Measurements from ENCODE around the gene SIT1.

The SIT1 gene

DNA sequence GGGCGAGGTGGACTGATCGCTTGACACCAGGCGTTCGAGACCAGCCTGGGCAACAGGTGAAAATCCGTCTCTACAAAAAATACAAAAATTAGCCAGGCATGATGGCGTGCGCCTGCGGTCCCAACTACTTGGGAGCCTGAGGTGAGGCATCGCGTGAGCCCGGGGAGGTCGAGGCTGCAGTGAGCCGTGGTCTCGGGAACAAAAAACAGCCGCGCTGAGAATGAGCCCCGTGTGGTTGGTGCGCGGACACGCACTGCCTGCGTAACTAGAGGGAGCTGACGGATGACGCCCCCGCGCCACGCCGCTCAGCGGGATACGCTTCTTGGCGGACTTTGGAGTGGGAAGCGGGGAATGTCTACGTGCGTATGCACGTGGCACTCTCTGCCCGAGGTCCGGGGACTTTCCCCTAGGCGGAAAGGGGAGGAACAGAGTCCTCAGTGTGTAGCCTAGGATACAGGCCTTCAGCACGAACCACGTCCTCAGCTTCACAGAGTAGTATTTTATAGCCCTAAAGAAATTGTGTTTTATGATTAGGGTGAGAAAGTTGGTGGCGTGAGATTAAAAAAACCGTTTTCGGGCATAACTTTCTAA lies 6.9 kb upstream of the SIT1 start, which contains the start of gene RMRP (continued):
- peak; percentile 63 for TF ChIP-seq ZBTB11 (tag by site-specific recombination; conservative IDR thresholded peaks at IDR 0.05; ENCODE audit: low read depth)
- TF ChIP-seq ZNF792 (tag by site-specific recombination; IDR thresholded peaks at IDR 0.05): peak; percentile 83
- TF ChIP-seq ZNF311 (tag by site-specific recombination; IDR thresholded peaks at IDR 0.05; ENCODE audit: borderline replicate concordance): no peak
- no peak for TF ChIP-seq ZNF138 (tag by site-specific recombination; IDR thresholded peaks at IDR 0.05; ENCODE audit: borderline replicate concordance)
- TF ChIP-seq PRDM1 (tag by site-specific recombination; IDR thresholded peaks at IDR 0.05): peak; percentile 89
- TF ChIP-seq ZNF133 (tag by site-specific recombination; IDR thresholded peaks at IDR 0.05): no peak
- no peak for TF ChIP-seq ZNF132 (tag by site-specific recombination; IDR thresholded peaks at IDR 0.05; ENCODE audit: borderline replicate concordance)
- no peak for TF ChIP-seq ZNF670 (tag by site-specific recombination; IDR thresholded peaks at IDR 0.05; ENCODE audit: low read depth)
- 0 out of 2 replicates have a peak, but pooled peaks have one; percentile 58 for TF ChIP-seq REPIN1 (tag by site-specific recombination; IDR thresholded peaks at IDR 0.05; ENCODE audit: low read depth)
- no peak; the same call in 1 of the 2 replicates for TF ChIP-seq GFI1B (tag by site-specific recombination; IDR thresholded peaks at IDR 0.05)
- no peak for TF ChIP-seq ZNF654 (tag by site-specific recombination; IDR thresholded peaks at IDR 0.05; ENCODE audit: low read depth)
- TF ChIP-seq, protein P1, sequence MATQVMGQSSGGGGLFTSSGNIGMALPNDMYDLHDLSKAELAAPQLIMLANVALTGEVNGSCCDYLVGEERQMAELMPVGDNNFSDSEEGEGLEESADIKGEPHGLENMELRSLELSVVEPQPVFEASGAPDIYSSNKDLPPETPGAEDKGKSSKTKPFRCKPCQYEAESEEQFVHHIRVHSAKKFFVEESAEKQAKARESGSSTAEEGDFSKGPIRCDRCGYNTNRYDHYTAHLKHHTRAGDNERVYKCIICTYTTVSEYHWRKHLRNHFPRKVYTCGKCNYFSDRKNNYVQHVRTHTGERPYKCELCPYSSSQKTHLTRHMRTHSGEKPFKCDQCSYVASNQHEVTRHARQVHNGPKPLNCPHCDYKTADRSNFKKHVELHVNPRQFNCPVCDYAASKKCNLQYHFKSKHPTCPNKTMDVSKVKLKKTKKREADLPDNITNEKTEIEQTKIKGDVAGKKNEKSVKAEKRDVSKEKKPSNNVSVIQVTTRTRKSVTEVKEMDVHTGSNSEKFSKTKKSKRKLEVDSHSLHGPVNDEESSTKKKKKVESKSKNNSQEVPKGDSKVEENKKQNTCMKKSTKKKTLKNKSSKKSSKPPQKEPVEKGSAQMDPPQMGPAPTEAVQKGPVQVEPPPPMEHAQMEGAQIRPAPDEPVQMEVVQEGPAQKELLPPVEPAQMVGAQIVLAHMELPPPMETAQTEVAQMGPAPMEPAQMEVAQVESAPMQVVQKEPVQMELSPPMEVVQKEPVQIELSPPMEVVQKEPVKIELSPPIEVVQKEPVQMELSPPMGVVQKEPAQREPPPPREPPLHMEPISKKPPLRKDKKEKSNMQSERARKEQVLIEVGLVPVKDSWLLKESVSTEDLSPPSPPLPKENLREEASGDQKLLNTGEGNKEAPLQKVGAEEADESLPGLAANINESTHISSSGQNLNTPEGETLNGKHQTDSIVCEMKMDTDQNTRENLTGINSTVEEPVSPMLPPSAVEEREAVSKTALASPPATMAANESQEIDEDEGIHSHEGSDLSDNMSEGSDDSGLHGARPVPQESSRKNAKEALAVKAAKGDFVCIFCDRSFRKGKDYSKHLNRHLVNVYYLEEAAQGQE (tag by site-specific recombination; IDR thresholded peaks at IDR 0.05): peak; percentile 62; the same call in 1 of the 2 replicates
- TF ChIP-seq ZNF350 (tag by site-specific recombination; IDR thresholded peaks at IDR 0.05): no peak
- TF ChIP-seq ZFP69B (tag by site-specific recombination; IDR thresholded peaks at IDR 0.05): peak; percentile 86
- peak; percentile 51 for TF ChIP-seq WT1 (tag by site-specific recombination; IDR thresholded peaks at IDR 0.05)
- no peak for TF ChIP-seq HOXC10 (CRISPR knock-in tag; IDR thresholded peaks at IDR 0.05)
- peak; percentile 59; the same call in 1 of the 2 replicates for TF ChIP-seq ZSCAN30 (tag by site-specific recombination; IDR thresholded peaks at IDR 0.05)
- TF ChIP-seq ZNF292 (tag by site-specific recombination; IDR thresholded peaks at IDR 0.05; ENCODE audit: borderline replicate concordance, low read depth): no peak
- no peak for TF ChIP-seq ZNF48 (tag by site-specific recombination; IDR thresholded peaks at IDR 0.05)
- no peak for TF ChIP-seq ZNF830 (tag by site-specific recombination; IDR thresholded peaks at IDR 0.05; ENCODE audit: low read depth)
- peak; percentile 90; the same call in 1 of the 2 replicates for TF ChIP-seq KLF7 (tag by site-specific recombination; IDR thresholded peaks at IDR 0.05; ENCODE audit: borderline replicate concordance)
- no peak for TF ChIP-seq ZNF223 (tag by site-specific recombination; IDR thresholded peaks at IDR 0.05)
- TF ChIP-seq ZNF274 (IDR thresholded peaks at IDR 0.05; ENCODE audit: low read length): no peak
- no peak for TF ChIP-seq ZNF274 (tag by site-specific recombination; IDR thresholded peaks at IDR 0.05; ENCODE audit: borderline replicate concordance)
- peak; percentile 100 for TF ChIP-seq IKZF3 (tag by site-specific recombination; IDR thresholded peaks at IDR 0.05)
- no peak for TF ChIP-seq ZNF777 (tag by site-specific recombination; IDR thresholded peaks at IDR 0.05; ENCODE audit: borderline replicate concordance)
- TF ChIP-seq ZNF704 (tag by site-specific recombination; IDR thresholded peaks at IDR 0.05): no peak
- TF ChIP-seq ZNF426 (tag by site-specific recombination; IDR thresholded peaks at IDR 0.05): no peak
- TF ChIP-seq ZNF501 (tag by site-specific recombination; IDR thresholded peaks at IDR 0.05): peak; percentile 91
- TF ChIP-seq ZNF747 (tag by site-specific recombination; IDR thresholded peaks at IDR 0.05): no peak
- TF ChIP-seq ZNF184 (tag by site-specific recombination; IDR thresholded peaks at IDR 0.05): peak; percentile 43; the same call in 1 of the 2 replicates
- TF ChIP-seq, protein P2, sequence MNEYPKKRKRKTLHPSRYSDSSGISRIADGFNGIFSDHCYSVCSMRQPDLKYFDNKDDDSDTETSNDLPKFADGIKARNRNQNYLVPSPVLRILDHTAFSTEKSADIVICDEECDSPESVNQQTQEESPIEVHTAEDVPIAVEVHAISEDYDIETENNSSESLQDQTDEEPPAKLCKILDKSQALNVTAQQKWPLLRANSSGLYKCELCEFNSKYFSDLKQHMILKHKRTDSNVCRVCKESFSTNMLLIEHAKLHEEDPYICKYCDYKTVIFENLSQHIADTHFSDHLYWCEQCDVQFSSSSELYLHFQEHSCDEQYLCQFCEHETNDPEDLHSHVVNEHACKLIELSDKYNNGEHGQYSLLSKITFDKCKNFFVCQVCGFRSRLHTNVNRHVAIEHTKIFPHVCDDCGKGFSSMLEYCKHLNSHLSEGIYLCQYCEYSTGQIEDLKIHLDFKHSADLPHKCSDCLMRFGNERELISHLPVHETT (tag by site-specific recombination; IDR thresholded peaks at IDR 0.05): peak; percentile 85
